PC-9 (cell line): ENCODE measurements around the gene TMEM184C.

Source experiments
- EZH2 ChIP-seq: fragments of 200-600 bp; sonication (generic); IDR thresholded peaks from 2 replicates; pipeline ENCODE4 v1.8.0; 2017; ENCODE audit warnings: antibody characterized with exemption, low read depth
- TF ChIP-seq, protein P1 (sequence below): fragments of 200-600 bp; sonication (generic); conservative IDR thresholded peaks from 2 replicates; pipeline ENCODE4 v1.6.1; 2017; ENCODE audit warnings: mixed run types, antibody characterized with exemption, mild to moderate bottlenecking, moderate library complexity

GRCh38 chr4:147696866-147697265, 79.7 kb downstream of the TMEM184C start:
- TF ChIP-seq, protein P1, sequence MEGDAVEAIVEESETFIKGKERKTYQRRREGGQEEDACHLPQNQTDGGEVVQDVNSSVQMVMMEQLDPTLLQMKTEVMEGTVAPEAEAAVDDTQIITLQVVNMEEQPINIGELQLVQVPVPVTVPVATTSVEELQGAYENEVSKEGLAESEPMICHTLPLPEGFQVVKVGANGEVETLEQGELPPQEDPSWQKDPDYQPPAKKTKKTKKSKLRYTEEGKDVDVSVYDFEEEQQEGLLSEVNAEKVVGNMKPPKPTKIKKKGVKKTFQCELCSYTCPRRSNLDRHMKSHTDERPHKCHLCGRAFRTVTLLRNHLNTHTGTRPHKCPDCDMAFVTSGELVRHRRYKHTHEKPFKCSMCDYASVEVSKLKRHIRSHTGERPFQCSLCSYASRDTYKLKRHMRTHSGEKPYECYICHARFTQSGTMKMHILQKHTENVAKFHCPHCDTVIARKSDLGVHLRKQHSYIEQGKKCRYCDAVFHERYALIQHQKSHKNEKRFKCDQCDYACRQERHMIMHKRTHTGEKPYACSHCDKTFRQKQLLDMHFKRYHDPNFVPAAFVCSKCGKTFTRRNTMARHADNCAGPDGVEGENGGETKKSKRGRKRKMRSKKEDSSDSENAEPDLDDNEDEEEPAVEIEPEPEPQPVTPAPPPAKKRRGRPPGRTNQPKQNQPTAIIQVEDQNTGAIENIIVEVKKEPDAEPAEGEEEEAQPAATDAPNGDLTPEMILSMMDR = no peak
- no peak for TF ChIP-seq EZH2
